GM18858 (cell line): ENCODE measurements around the gene ATP13A1.
"Not testable (repeated sequence)": the region's sequence is repeated elsewhere in the genome, so short reads cannot be mapped to it uniquely, and the experiment has no call there.

Experiments
- ATAC-seq: cut with Tn5 transposase; IDR thresholded peaks from one replicate; pipeline ENCODE4 v1.9.1; 2021; ENCODE audit not compliant: unreplicated experiment

The ATP13A1 gene

GRCh38 chr19:19624032-19624570 is 39.4 kb downstream of the ATP13A1 start:
- ATAC-seq: no peak

- no peak for ATAC-seq
Measured at GRCh38 chr19:19623383-19623782, 40.1 kb downstream of the ATP13A1 start.

GRCh38 chr19:19619849-19620210 is 43.6 kb downstream of the ATP13A1 start:
- ATAC-seq: no peak

- ATAC-seq: no peak
Measured at GRCh38 chr19:19619181-19619848, 44.2 kb downstream of the ATP13A1 start.

DNA sequence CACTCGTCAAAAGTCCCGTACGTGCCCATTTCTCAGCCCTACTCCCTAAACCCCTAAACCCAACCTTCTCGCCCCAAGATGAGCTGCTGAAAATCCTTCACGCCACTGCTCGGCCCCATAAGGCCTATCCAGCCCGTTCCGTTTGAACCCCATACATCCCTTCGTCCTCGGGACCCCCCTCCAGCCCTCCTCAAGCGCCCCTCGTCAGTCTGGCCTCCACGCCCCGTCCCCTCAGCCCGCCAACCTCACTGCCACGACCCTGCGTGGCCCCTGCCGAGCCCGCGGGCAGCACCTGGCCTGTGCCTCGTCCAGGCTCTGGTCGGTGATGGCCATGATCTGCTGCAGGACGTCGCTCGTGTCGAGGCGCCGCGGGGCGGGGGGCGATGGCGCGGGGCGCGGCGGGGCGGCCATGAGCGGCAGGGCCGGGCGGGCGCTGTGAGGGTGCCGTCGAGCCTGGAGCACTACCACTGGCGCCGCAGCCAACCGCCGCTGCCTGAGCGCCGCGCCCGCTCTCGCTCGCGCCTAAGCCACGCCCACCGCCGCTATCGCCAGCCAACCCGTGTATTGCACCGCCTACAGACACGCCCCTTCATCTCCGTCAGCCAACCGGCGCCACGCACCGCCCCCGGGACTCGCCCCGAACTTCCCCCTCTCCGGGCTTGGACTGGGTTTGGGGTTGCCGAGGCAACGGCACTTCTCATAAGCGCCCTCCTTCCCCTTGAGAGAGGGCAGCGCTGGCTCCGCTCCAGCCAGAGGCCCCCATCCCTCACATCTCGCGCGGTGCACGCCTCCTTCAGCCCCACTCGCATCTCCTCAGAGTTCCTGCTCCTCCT is 45.0 kb downstream of the ATP13A1 start, which contains the start of gene PBX4:
TSS of gene PBX4 (minus strand) at position 469 of the 833 bp plus-strand sequence. CDS start at position 411, 58 bp downstream.
- ATAC-seq: peak; percentile 86

DNA sequence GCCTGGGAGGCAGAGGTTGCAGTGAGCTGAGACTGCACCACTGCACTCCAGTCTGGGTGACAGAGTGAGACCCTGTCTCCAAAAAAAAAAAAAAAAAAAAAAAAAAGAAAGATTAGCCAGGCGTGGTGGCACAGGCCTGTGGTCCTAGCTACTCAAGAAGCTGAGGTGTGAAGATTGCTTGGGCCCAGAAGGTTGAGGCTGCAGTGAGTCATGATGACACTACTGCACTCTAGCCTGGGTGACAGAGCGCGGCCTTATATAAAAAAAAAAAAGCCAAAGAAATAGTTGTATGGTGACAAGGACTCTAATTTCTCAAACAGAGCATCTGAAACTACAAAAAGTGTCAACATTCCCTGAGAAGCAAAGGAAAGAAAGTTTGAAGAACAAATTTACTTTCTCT is 48.4 kb downstream of the ATP13A1 start:
- no peak for ATAC-seq

DNA sequence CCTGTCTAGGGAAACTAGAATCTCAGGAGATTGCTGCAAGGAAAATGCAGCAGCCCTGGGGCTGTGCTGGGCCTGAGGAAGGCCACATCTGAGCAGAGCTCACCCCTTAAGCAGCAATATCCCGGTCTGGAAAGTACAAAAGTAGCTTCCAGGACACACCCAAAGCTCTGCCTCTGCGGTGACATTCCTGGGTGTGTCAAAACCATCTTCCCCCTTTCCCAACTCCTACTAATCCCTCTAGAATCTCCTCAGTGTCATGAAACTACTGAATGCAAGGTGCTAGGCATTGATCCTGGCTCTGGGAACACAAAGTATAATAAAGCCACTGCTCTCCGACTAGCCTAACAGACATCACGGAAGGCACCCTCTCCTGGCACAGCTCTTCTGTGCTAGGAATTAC is 50.0 kb downstream of the ATP13A1 start:
- ATAC-seq: no peak

DNA sequence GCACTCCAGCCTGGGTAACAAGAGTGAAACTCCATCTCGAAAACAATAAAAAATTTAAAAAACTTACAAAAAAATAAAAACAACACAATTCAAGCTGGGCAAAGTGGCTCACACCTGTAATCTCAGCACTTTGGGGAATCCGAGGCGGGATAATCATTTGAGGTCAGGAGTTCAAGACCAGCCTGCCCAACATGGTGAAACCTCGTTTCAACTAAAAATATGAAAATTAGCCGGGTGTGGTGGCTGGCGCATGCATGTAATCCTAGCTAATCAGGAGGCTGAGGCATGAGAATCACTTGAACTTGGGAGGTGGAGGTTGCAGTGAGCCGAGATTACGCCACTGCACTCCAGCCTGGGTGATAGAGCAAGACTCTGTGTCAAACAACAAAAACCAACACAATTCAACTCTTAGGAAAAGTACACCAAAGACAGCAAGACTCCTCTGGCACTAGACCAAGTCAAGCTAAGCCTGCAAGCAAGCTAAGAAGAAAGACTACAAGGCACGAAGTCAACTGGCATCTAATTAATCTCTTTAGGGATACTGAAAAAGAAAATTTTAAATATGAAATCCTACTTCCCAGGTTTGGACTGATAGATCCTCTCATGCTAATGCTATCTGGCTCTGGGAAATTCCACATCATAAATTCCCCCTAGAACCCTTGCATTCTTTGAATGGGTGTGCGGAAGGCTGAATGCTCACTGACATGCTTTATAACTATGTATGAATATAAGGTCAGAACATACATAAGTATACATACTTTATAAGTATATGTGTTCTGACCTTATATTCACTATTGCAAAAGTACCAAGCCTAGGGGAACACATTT is 52.9 kb downstream of the ATP13A1 start:
- no peak for ATAC-seq

DNA sequence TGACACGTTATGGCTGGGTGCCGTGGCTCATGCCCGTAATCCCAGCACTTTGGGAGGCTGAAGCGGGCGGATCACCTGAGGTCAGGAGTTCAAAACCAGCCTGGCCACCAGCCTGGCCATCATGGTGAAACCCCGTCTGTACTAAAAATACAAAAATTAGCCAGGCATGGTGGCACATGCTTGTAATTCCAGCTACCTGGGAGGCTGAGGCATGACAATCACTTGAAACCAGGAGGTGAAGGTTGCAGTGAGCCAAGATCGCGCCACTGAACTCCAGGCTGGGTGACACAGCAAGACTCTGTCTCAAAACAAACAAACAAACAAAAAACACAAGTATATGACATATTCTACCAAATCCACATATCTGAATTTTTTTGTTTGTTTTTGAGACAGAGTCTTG is 56.8 kb downstream of the ATP13A1 start:
- ATAC-seq: not testable (repeated sequence)

DNA sequence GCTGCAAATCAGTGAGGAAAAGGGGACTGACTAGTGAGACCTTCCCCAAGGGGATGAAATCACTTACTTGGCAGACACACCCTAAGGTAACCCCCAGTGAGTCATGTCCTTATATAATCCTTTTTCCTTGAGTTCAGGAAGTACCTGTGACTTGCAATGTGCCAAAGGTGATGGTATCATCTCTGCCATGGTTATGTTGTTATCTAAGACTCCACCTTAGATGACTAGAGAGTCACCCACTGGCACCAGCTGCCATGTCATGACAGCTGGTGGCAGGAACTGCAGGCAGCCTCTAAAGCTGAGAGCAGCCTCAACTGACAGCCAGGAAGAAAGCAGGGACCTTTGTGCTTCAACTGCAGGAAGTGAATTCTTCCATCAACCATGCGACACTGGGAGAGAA is 57.5 kb downstream of the ATP13A1 start:
- ATAC-seq: no peak

DNA sequence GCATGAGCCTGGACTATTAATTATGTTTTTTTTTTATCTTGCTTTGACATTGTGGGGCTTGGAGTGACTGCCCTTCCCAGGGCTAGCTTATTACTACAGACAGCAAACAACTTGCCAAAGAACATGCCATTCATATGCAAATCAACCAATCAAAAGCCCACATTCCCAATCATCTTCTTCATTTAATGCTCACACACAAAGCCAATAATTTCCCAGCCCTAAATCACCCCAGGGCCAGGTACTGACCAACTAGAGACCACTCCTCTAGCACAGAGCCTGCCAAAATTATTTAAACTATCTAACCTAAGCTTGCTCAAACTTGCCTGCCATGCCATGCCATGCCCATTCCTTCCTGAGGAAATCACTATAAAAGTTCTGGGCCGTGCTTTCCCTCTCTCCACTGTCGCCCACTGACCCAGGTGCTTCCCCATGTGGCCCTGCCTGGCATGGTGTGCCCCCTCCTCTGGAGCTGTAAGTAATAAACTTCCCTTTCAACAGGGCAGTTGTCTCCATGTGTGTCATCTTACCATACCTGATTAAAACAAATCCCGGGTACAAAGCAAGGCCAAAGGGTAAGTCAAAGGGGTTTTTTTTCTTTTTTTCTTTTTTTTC is 60.7 kb downstream of the ATP13A1 start:
- ATAC-seq: no peak

DNA sequence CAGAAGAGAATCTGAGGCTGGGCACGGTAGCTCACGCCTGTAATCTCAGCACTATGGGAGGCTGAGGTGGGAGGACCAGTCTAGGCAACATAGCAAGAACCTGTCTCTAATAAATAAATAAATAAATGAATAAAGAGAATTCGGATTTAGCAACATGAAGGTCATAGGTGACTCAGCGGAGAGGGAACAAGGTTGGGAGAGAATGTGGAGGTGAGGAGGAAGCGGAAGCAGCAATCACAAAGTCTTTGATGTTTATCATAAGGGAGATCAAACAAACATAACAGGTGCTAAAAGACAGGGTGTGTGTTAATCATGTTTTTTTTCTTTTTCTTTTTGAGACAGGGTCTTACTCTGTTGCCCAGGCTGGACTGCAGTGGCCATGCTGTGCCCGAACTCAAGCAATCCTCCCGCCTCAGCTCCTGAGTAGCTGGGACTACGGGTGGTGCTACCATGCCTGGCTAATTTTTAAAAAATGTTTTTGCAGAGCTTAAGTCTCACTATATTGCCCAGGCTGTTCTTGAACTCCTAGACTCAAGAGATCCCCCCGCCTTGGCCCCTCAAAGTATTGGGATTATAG is 61.3 kb downstream of the ATP13A1 start:
- no peak for ATAC-seq

GRCh38 chr19:19600793-19601330 is 62.6 kb downstream of the ATP13A1 start:
- ATAC-seq: no peak

DNA sequence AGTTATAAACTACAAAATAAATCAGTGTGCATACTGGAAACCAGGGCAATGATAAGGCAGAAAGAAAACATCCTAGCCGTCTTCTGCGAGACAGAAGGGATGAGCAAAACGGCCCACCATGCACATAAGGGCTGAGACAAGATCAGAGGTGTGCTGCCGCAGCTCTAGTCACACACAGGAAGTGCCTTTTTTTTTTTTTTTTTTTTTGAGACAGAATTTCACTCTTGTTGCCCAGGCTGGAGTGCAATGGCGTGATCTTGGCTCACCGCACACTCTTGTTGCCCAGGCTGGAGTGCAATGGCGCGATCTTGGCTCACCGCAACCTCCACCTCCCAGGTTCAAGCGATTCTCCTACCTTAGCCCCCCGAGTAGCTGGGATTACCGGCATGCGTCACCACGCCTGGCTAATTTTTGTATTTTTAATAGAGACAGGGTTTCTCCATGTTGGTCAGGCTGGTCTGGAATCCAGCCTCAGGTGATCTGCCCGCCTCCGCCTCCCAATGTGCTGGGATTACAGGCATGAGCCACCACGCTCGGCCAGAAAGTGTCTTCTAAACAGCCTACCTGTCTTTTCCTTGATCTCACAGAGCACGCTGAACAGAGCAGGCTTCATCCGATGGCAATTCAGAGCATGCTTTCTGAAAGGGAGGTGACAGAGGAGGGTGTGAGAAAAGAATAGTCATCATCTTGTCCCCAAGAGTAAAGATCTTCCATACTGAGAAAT is 64.6 kb downstream of the ATP13A1 start:
- ATAC-seq: not testable (repeated sequence)

DNA sequence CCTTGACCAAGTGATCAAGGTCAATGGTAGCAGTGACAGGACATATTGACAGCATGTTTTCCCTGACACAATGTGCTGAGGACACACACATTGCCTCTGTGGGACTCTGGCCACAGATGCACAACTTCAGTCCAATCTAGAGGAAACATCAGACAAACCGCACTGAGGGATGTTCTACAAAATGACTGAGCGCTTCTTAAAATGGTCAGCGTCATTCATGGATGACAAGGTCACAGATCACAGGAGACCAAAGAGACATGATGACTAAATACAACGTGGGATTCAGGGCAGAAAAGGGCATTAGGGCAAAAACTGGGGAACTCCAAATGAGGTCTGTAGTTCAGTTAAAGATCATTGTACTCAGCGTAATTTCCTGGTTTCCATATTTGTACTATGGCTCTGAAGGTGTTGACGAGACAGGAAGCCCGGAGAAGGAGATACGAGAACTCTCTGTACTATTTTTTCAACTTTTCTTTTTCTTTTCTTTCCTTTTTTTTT is 65.6 kb downstream of the ATP13A1 start:
- peak; percentile 68 for ATAC-seq
